ENCODE measurements around the gene CHN1.

Gene CHN1

GRCh38 chr2:175004980-175005732, at the start of gene CHN1:
TSS of gene CHN1 (minus strand) at chr2:175005381. CDS start at chr2:175004912, 469 bp downstream.
- peaks cover 6% of the 10 kb centered on the region for H3K4me1 ChIP-seq (ENCODE audit: insufficient read depth, low read length)
- peak within 1 kb of the TSS; percentile 86 for H3K27ac ChIP-seq (ENCODE audit: low read depth, low read length)
- peak within 1 kb of the TSS; percentile 71 to 81 for H3K4me3 ChIP-seq (ENCODE audit: low read depth in 1 of 2, low read length in 2 of 2)
- no peaks in the 10 kb centered on the region for H3K36me3 ChIP-seq (ENCODE audit: insufficient read depth, low read length)
- no peaks in the 10 kb centered on the region for H3K9me3 ChIP-seq (ENCODE audit: low read length)
- no peaks in the 10 kb centered on the region for H3K27me3 ChIP-seq (ENCODE audit: control insufficient read depth in 1 of 2, insufficient read depth in 2 of 2, low read length in 2 of 2)
- no peak within 1 kb of the TSS for H3K9ac ChIP-seq (ENCODE audit: low read length)

GRCh38 chr2:175054340-175054739, 49.2 kb upstream of the CHN1 start:
- H3K4me3 ChIP-seq (ENCODE audit: low read depth in 1 of 2, low read length in 2 of 2) = no peak overlapping the region
- H3K9me3 ChIP-seq (ENCODE audit: low read length) = no peaks in the 10 kb centered on the region
- H3K27me3 ChIP-seq (ENCODE audit: control insufficient read depth in 1 of 2, insufficient read depth in 2 of 2, low read length in 2 of 2) = no peaks in the 10 kb centered on the region
- H3K9ac ChIP-seq (ENCODE audit: low read length) = no peak overlapping the region
- no peaks in the 10 kb centered on the region for H3K36me3 ChIP-seq (ENCODE audit: insufficient read depth, low read length)
- H3K4me1 ChIP-seq (ENCODE audit: insufficient read depth, low read length) = no peaks in the 10 kb centered on the region
- no peak overlapping the region for H3K27ac ChIP-seq (ENCODE audit: low read depth, low read length)

GRCh38 chr2:175049661-175050060, 44.5 kb upstream of the CHN1 start:
- Histone ChIP-seq H3K4me1 (ENCODE audit: insufficient read depth, low read length) (no peaks in the 10 kb centered on the region), H3K36me3 (ENCODE audit: insufficient read depth, low read length) (no peaks in the 10 kb centered on the region), H3K27me3 (ENCODE audit: control insufficient read depth in 1 of 2, insufficient read depth in 2 of 2, low read length in 2 of 2) (no peaks in the 10 kb centered on the region), H3K27ac (ENCODE audit: low read depth, low read length) (no peak overlapping the region), H3K9me3 (ENCODE audit: low read length) (no peaks in the 10 kb centered on the region), H3K9ac (ENCODE audit: low read length) (no peak overlapping the region), H3K4me3 (ENCODE audit: low read depth in 1 of 2, low read length in 2 of 2) (no peak overlapping the region)

- H3K36me3 ChIP-seq (ENCODE audit: insufficient read depth, low read length) = no peaks in the 10 kb centered on the region
- no peaks in the 10 kb centered on the region for H3K9me3 ChIP-seq (ENCODE audit: low read length)
- no peak overlapping the region for H3K4me3 ChIP-seq (ENCODE audit: low read depth in 1 of 2, low read length in 2 of 2)
- no peak overlapping the region for H3K9ac ChIP-seq (ENCODE audit: low read length)
- H3K27ac ChIP-seq (ENCODE audit: low read depth, low read length) = no peak overlapping the region
- H3K27me3 ChIP-seq (ENCODE audit: control insufficient read depth in 1 of 2, insufficient read depth in 2 of 2, low read length in 2 of 2) = no peaks in the 10 kb centered on the region
- no peaks in the 10 kb centered on the region for H3K4me1 ChIP-seq (ENCODE audit: insufficient read depth, low read length)
Observed at GRCh38 chr2:175048275-175048674, 43.1 kb upstream of the CHN1 start.

- no peak overlapping the region for H3K4me3 ChIP-seq (ENCODE audit: low read depth in 1 of 2, low read length in 2 of 2)
- no peak overlapping the region for H3K27ac ChIP-seq (ENCODE audit: low read depth, low read length)
- H3K36me3 ChIP-seq (ENCODE audit: insufficient read depth, low read length) = no peaks in the 10 kb centered on the region
- no peaks in the 10 kb centered on the region for H3K27me3 ChIP-seq (ENCODE audit: control insufficient read depth in 1 of 2, insufficient read depth in 2 of 2, low read length in 2 of 2)
- H3K9ac ChIP-seq (ENCODE audit: low read length) = no peak overlapping the region
- no peaks in the 10 kb centered on the region for H3K9me3 ChIP-seq (ENCODE audit: low read length)
- H3K4me1 ChIP-seq (ENCODE audit: insufficient read depth, low read length) = no peaks in the 10 kb centered on the region
Observed at GRCh38 chr2:175039490-175039889, 34.3 kb upstream of the CHN1 start.

GRCh38 chr2:175039031-175039430, 33.9 kb upstream of the CHN1 start:
- Histone ChIP-seq H3K27ac (ENCODE audit: low read depth, low read length) (no peak overlapping the region), H3K4me3 (ENCODE audit: low read depth in 1 of 2, low read length in 2 of 2) (no peak overlapping the region), H3K9me3 (ENCODE audit: low read length) (no peaks in the 10 kb centered on the region), H3K4me1 (ENCODE audit: insufficient read depth, low read length) (no peaks in the 10 kb centered on the region), H3K27me3 (ENCODE audit: control insufficient read depth in 1 of 2, insufficient read depth in 2 of 2, low read length in 2 of 2) (no peaks in the 10 kb centered on the region), H3K36me3 (ENCODE audit: insufficient read depth, low read length) (no peaks in the 10 kb centered on the region), H3K9ac (ENCODE audit: low read length) (no peak overlapping the region)

- Histone ChIP-seq H3K9ac (ENCODE audit: low read length) (no peak overlapping the region), H3K9me3 (ENCODE audit: low read length) (no peaks in the 10 kb centered on the region), H3K4me1 (ENCODE audit: insufficient read depth, low read length) (no peaks in the 10 kb centered on the region), H3K27me3 (ENCODE audit: control insufficient read depth in 1 of 2, insufficient read depth in 2 of 2, low read length in 2 of 2) (no peaks in the 10 kb centered on the region), H3K4me3 (ENCODE audit: low read depth in 1 of 2, low read length in 2 of 2) (no peak overlapping the region), H3K27ac (ENCODE audit: low read depth, low read length) (no peak overlapping the region), H3K36me3 (ENCODE audit: insufficient read depth, low read length) (no peaks in the 10 kb centered on the region)
Observed at GRCh38 chr2:175037941-175038340, 32.8 kb upstream of the CHN1 start.

- no peaks in the 10 kb centered on the region for H3K27me3 ChIP-seq (ENCODE audit: control insufficient read depth in 1 of 2, insufficient read depth in 2 of 2, low read length in 2 of 2)
- no peaks in the 10 kb centered on the region for H3K4me1 ChIP-seq (ENCODE audit: insufficient read depth, low read length)
- no peak overlapping the region for H3K27ac ChIP-seq (ENCODE audit: low read depth, low read length)
- H3K9me3 ChIP-seq (ENCODE audit: low read length) = no peaks in the 10 kb centered on the region
- H3K4me3 ChIP-seq (ENCODE audit: low read depth in 1 of 2, low read length in 2 of 2) = no peak overlapping the region
- H3K36me3 ChIP-seq (ENCODE audit: insufficient read depth, low read length) = no peaks in the 10 kb centered on the region
- H3K9ac ChIP-seq (ENCODE audit: low read length) = no peak overlapping the region
Observed at GRCh38 chr2:175036582-175037018, 31.4 kb upstream of the CHN1 start.

GRCh38 chr2:175035806-175036205, 30.6 kb upstream of the CHN1 start:
- Histone ChIP-seq H3K4me3 (ENCODE audit: low read depth in 1 of 2, low read length in 2 of 2) (no peak overlapping the region), H3K27ac (ENCODE audit: low read depth, low read length) (no peak overlapping the region), H3K36me3 (ENCODE audit: insufficient read depth, low read length) (no peaks in the 10 kb centered on the region), H3K27me3 (ENCODE audit: control insufficient read depth in 1 of 2, insufficient read depth in 2 of 2, low read length in 2 of 2) (no peaks in the 10 kb centered on the region), H3K4me1 (ENCODE audit: insufficient read depth, low read length) (no peaks in the 10 kb centered on the region), H3K9ac (ENCODE audit: low read length) (no peak overlapping the region), H3K9me3 (ENCODE audit: low read length) (no peaks in the 10 kb centered on the region)

- Histone ChIP-seq H3K27ac (ENCODE audit: low read depth, low read length) (no peak overlapping the region), H3K9ac (ENCODE audit: low read length) (no peak overlapping the region), H3K4me3 (ENCODE audit: low read depth in 1 of 2, low read length in 2 of 2) (no peak overlapping the region), H3K9me3 (ENCODE audit: low read length) (no peaks in the 10 kb centered on the region), H3K36me3 (ENCODE audit: insufficient read depth, low read length) (no peaks in the 10 kb centered on the region), H3K27me3 (ENCODE audit: control insufficient read depth in 1 of 2, insufficient read depth in 2 of 2, low read length in 2 of 2) (no peaks in the 10 kb centered on the region), H3K4me1 (ENCODE audit: insufficient read depth, low read length) (no peaks in the 10 kb centered on the region)
Observed at GRCh38 chr2:175034716-175035115, 29.5 kb upstream of the CHN1 start.

GRCh38 chr2:175030380-175031271, 25.4 kb upstream of the CHN1 start:
- Histone ChIP-seq H3K4me3 (ENCODE audit: low read depth in 1 of 2, low read length in 2 of 2) (no peak overlapping the region), H3K36me3 (ENCODE audit: insufficient read depth, low read length) (no peaks in the 10 kb centered on the region), H3K27ac (ENCODE audit: low read depth, low read length) (no peak overlapping the region), H3K9ac (ENCODE audit: low read length) (no peak overlapping the region), H3K4me1 (ENCODE audit: insufficient read depth, low read length) (no peaks in the 10 kb centered on the region), H3K9me3 (ENCODE audit: low read length) (no peaks in the 10 kb centered on the region), H3K27me3 (ENCODE audit: control insufficient read depth in 1 of 2, insufficient read depth in 2 of 2, low read length in 2 of 2) (no peaks in the 10 kb centered on the region)
